Fibroblast of skin of back (primary cell): ENCODE results near the gene LHFPL6.

ENCODE experiments used
- DNase-seq: peaks from one replicate; pipeline ENCODE4 v3.0.0-alpha.2; 2013

The LHFPL6 gene

GRCh38 chr13:39410096-39410901 lies 192.7 kb downstream of the LHFPL6 start:
- DNase-seq = peak; percentile 73

- DNase-seq = no peak
Observed at GRCh38 chr13:39408512-39408911, 194.5 kb downstream of the LHFPL6 start.

- no peak for DNase-seq
Observed at GRCh38 chr13:39407786-39408185, 195.2 kb downstream of the LHFPL6 start.

- no peak for DNase-seq
Observed at GRCh38 chr13:39407138-39407537, 195.9 kb downstream of the LHFPL6 start.

GRCh38 chr13:39406688-39407087 lies 196.3 kb downstream of the LHFPL6 start:
- no peak for DNase-seq

- no peak for DNase-seq
Observed at GRCh38 chr13:39405596-39406205, 197.3 kb downstream of the LHFPL6 start.

GRCh38 chr13:39405107-39405506 lies 197.9 kb downstream of the LHFPL6 start:
- DNase-seq = no peak

- no peak for DNase-seq
Observed at GRCh38 chr13:39403106-39403505, 199.9 kb downstream of the LHFPL6 start.

GRCh38 chr13:39402221-39402970 lies 200.6 kb downstream of the LHFPL6 start:
- DNase-seq = no peak

GRCh38 chr13:39401756-39402155 lies 201.2 kb downstream of the LHFPL6 start:
- DNase-seq = no peak

- no peak for DNase-seq
Observed at GRCh38 chr13:39401046-39401705, 201.8 kb downstream of the LHFPL6 start.

GRCh38 chr13:39399102-39399501 lies 203.9 kb downstream of the LHFPL6 start:
- DNase-seq = no peak

- DNase-seq = no peak
Observed at GRCh38 chr13:39397896-39398265, 205.1 kb downstream of the LHFPL6 start.

- no peak for DNase-seq
Observed at GRCh38 chr13:39397226-39397895, 205.6 kb downstream of the LHFPL6 start.

- no peak for DNase-seq
Observed at GRCh38 chr13:39394796-39395678, 208.0 kb downstream of the LHFPL6 start.

- DNase-seq = no peak
Observed at GRCh38 chr13:39391761-39392160, 211.2 kb downstream of the LHFPL6 start.

GRCh38 chr13:39389013-39389412 lies 214.0 kb downstream of the LHFPL6 start:
- DNase-seq = no peak

- DNase-seq = peak; percentile 35
Observed at GRCh38 chr13:39385621-39386231, 217.3 kb downstream of the LHFPL6 start.

- no peak for DNase-seq
Observed at GRCh38 chr13:39385154-39385553, 217.8 kb downstream of the LHFPL6 start.

- no peak for DNase-seq
Observed at GRCh38 chr13:39381456-39381855, 221.5 kb downstream of the LHFPL6 start.
